Trophoblast cell (in vitro differentiated cells and primary cell): ENCODE data around the gene SPRYD7.

Source experiments
- DNase-seq, 2 donors: peaks; one replicate each; pipeline ENCODE4 v3.0.0-alpha.2; 2016
- H2AFZ ChIP-seq: 2 replicates; pipeline ENCODE4 v1.6.1; 2013; ENCODE audit warnings: low read length, moderate library complexity, mild to moderate bottlenecking; ENCODE audit not compliant: insufficient read depth, poor library complexity
- H2AK5ac ChIP-seq: 2 replicates; pipeline ENCODE4 v1.6.1; 2013; ENCODE audit warnings: mild to moderate bottlenecking, low read length
- H2BK120ac ChIP-seq: 2 replicates; pipeline ENCODE4 v1.6.1; 2013; ENCODE audit warnings: low read length, mild to moderate bottlenecking, moderate library complexity; ENCODE audit not compliant: insufficient read depth, poor library complexity
- H2BK12ac ChIP-seq: 2 replicates; pipeline ENCODE4 v1.6.1; 2013; ENCODE audit warnings: mild to moderate bottlenecking, low read length, moderate library complexity
- H2BK5ac ChIP-seq: 2 replicates; pipeline ENCODE4 v1.6.1; 2013; ENCODE audit warnings: low read length, low read depth, moderate library complexity, mild to moderate bottlenecking; ENCODE audit not compliant: poor library complexity
- H3K14ac ChIP-seq: 2 replicates; pipeline ENCODE4 v1.6.1; 2013; ENCODE audit warnings: mild to moderate bottlenecking, low read length
- H3K18ac ChIP-seq: 2 replicates; pipeline ENCODE4 v1.6.1; 2013; ENCODE audit warnings: mild to moderate bottlenecking, low read length
- H3K23ac ChIP-seq: 2 replicates; pipeline ENCODE4 v1.6.1; 2013; ENCODE audit warnings: low read length
- H3K27ac ChIP-seq: 2 replicates; pipeline ENCODE4 v1.5.1; 2013; ENCODE audit warnings: low read depth, mild to moderate bottlenecking, inconsistent platforms, low read length, moderate library complexity
- H3K27me3 ChIP-seq: 2 replicates; pipeline ENCODE4 v1.6.1; 2013; ENCODE audit warnings: inconsistent platforms, mild to moderate bottlenecking, low read length, moderate library complexity; ENCODE audit not compliant: insufficient read depth
- H3K36me3 ChIP-seq, 2 experiments: 1 replicate in 1 of 2; 2 replicates in 1 of 2; pipeline ENCODE4 v1.6.1; 2013; ENCODE audit warnings: low read length in 2 of 2, mild to moderate bottlenecking in 2 of 2, moderate library complexity in 1 of 2; ENCODE audit not compliant: insufficient read depth in 2 of 2, control insufficient read depth in 1 of 2
- H3K4ac ChIP-seq: 2 replicates; pipeline ENCODE4 v1.6.1; 2013; ENCODE audit warnings: low read depth, mild to moderate bottlenecking, low read length, moderate library complexity
- H3K4me1 ChIP-seq, 2 experiments: 1 replicate in 1 of 2; 2 replicates in 1 of 2; pipeline ENCODE4 v1.6.1; 2013; ENCODE audit warnings: low read length in 2 of 2, mild to moderate bottlenecking in 2 of 2, moderate library complexity in 1 of 2; ENCODE audit not compliant: insufficient read depth in 2 of 2, control insufficient read depth in 1 of 2
- H3K4me2 ChIP-seq: 2 replicates; pipeline ENCODE4 v1.6.1; 2013; ENCODE audit warnings: inconsistent platforms, mild to moderate bottlenecking, low read length, moderate library complexity
- H3K4me3 ChIP-seq: 2 replicates; pipeline ENCODE4 v1.5.1; 2013; ENCODE audit warnings: mild to moderate bottlenecking, low read depth, low read length, inconsistent platforms
- H3K79me1 ChIP-seq: one replicate; pipeline ENCODE4 v1.6.1; 2013; ENCODE audit warnings: low read length
- H3K79me2 ChIP-seq: 2 replicates; pipeline ENCODE4 v1.6.1; 2013; ENCODE audit warnings: low read length, mild to moderate bottlenecking; ENCODE audit not compliant: control insufficient read depth, insufficient read depth, poor library complexity
- H3K9ac ChIP-seq: 2 replicates; pipeline ENCODE4 v1.6.1; 2013; ENCODE audit warnings: mild to moderate bottlenecking, low read length
- H3K9me3 ChIP-seq: 2 replicates; pipeline ENCODE4 v1.6.1; 2013; ENCODE audit warnings: low read depth, mild to moderate bottlenecking, control low read depth, inconsistent platforms, low read length; ENCODE audit not compliant: insufficient read depth
- H4K12ac ChIP-seq: 2 replicates; pipeline ENCODE4 v1.6.1; 2013; ENCODE audit warnings: low read depth, mild to moderate bottlenecking, low read length, moderate library complexity
- H4K8ac ChIP-seq: 2 replicates; pipeline ENCODE4 v1.6.1; 2013; ENCODE audit warnings: low read depth, mild to moderate bottlenecking, low read length, moderate library complexity
- H4K91ac ChIP-seq: one replicate; pipeline ENCODE4 v1.6.1; 2013; ENCODE audit warnings: low read depth, mild to moderate bottlenecking, low read length, moderate library complexity
- WGBS: extraction: QIAGEN DNeasy Blood & Tissue Kit; methylation state at CpG from one replicate; pipeline ENCODE4 v1.1.7; 2013; ENCODE audit warnings: missing lambda C conversion rate; ENCODE audit not compliant: insufficient read length, insufficient coverage; ENCODE audit errors: extremely low coverage; 5-methylcytosine and 5-hydroxymethylcytosine counted together

The SPRYD7 gene

GRCh38 chr13:49976314-49977258 lies 40.4 kb upstream of the SPRYD7 start:
- Histone ChIP-seq H3K79me1 (no peaks in the 10 kb centered on the region), H4K12ac (no peak overlapping the region), H3K23ac (no peak overlapping the region), H3K18ac (no peak overlapping the region), H2BK12ac (no peak overlapping the region), H4K91ac (no peak overlapping the region), H3K27me3 (no peaks in the 10 kb centered on the region), H2BK120ac (no peak overlapping the region), H4K8ac (no peak overlapping the region), H3K4me2 (no peak overlapping the region), H3K9me3 (no peaks in the 10 kb centered on the region), H3K36me3 (no peaks in the 10 kb centered on the region), H3K14ac (no peak overlapping the region), H3K27ac (no peak overlapping the region), H3K4ac (no peak overlapping the region), H2BK5ac (no peak overlapping the region), H3K4me1 (no peaks in the 10 kb centered on the region), H3K9ac (no peak overlapping the region), H2AFZ (no peak overlapping the region), H3K79me2 (no peaks in the 10 kb centered on the region), H2AK5ac (no peak overlapping the region), H3K4me3 (no peak overlapping the region)
- no CpG with 5 or more reads among the region's 8 CpGs for WGBS
- DNase-seq: peak; percentile 67 to 88

GRCh38 chr13:49975826-49976225 lies 39.7 kb upstream of the SPRYD7 start:
- no CpG with 5 or more reads among the region's 1 CpG for WGBS
- Histone ChIP-seq H2AFZ (no peak overlapping the region), H3K23ac (no peak overlapping the region), H2BK12ac (no peak overlapping the region), H3K79me1 (no peaks in the 10 kb centered on the region), H3K14ac (no peak overlapping the region), H3K18ac (no peak overlapping the region), H3K4me3 (no peak overlapping the region), H2AK5ac (no peak overlapping the region), H3K79me2 (no peaks in the 10 kb centered on the region), H3K9ac (no peak overlapping the region), H3K36me3 (no peaks in the 10 kb centered on the region), H4K8ac (no peak overlapping the region), H3K9me3 (no peaks in the 10 kb centered on the region), H3K27ac (no peak overlapping the region), H4K91ac (no peak overlapping the region), H3K4ac (no peak overlapping the region), H2BK120ac (no peak overlapping the region), H3K4me1 (no peaks in the 10 kb centered on the region), H4K12ac (no peak overlapping the region), H2BK5ac (no peak overlapping the region), H3K27me3 (no peaks in the 10 kb centered on the region), H3K4me2 (no peak overlapping the region)
- no peak for DNase-seq

GRCh38 chr13:49972709-49973108 lies 36.6 kb upstream of the SPRYD7 start:
- Histone ChIP-seq H3K79me2 (no peaks in the 10 kb centered on the region), H3K14ac (no peak overlapping the region), H2BK120ac (no peak overlapping the region), H2AFZ (no peak overlapping the region), H3K4me1 (no peaks in the 10 kb centered on the region), H4K12ac (no peak overlapping the region), H3K4ac (no peak overlapping the region), H3K27ac (no peak overlapping the region), H3K27me3 (no peaks in the 10 kb centered on the region), H4K91ac (no peak overlapping the region), H3K23ac (no peak overlapping the region), H2BK5ac (no peak overlapping the region), H3K4me2 (no peak overlapping the region), H2BK12ac (no peak overlapping the region), H4K8ac (no peak overlapping the region), H3K4me3 (no peak overlapping the region), H3K9ac (no peak overlapping the region), H3K36me3 (no peaks in the 10 kb centered on the region), H2AK5ac (no peak overlapping the region), H3K18ac (no peak overlapping the region), H3K9me3 (no peaks in the 10 kb centered on the region), H3K79me1 (no peaks in the 10 kb centered on the region)
- DNase-seq: no peak
- no CpG with 5 or more reads among the region's 4 CpGs for WGBS

GRCh38 chr13:49967456-49967855 lies 31.3 kb upstream of the SPRYD7 start:
- Histone ChIP-seq H3K4me1 (no peaks in the 10 kb centered on the region), H3K23ac (no peak overlapping the region), H3K4me3 (no peak overlapping the region), H3K79me2 (no peaks in the 10 kb centered on the region), H3K14ac (no peak overlapping the region), H3K27me3 (no peaks in the 10 kb centered on the region), H3K79me1 (no peaks in the 10 kb centered on the region), H2BK12ac (no peak overlapping the region), H3K27ac (no peak overlapping the region), H4K91ac (no peak overlapping the region), H2BK5ac (no peak overlapping the region), H3K9me3 (no peaks in the 10 kb centered on the region), H3K9ac (no peak overlapping the region), H4K12ac (no peak overlapping the region), H3K4me2 (no peak overlapping the region), H3K4ac (no peak overlapping the region), H3K36me3 (no peaks in the 10 kb centered on the region), H2BK120ac (no peak overlapping the region), H3K18ac (no peak overlapping the region), H4K8ac (no peak overlapping the region), H2AK5ac (no peak overlapping the region), H2AFZ (no peak overlapping the region)
- no peak for DNase-seq
- no CpG with 5 or more reads among the region's 4 CpGs for WGBS
